LHCN-M2 (cell line): ENCODE data around the gene GLS2. TPM values are rescaled to one million over a fixed set of nuclear protein-coding genes. Genes with fewer than 3 reads are reported as not detected.
"Not testable (repeated sequence)": the region's sequence is repeated elsewhere in the genome, so short reads cannot be mapped to it uniquely, and the experiment has no call there.

Experiments used
- DNase-seq: peaks from one replicate; pipeline ENCODE4 v3.0.0-alpha.2; 2012; ENCODE audit warnings: low read depth
- polyA plus RNA-seq: library from polyadenylated mRNA; unstranded; fragments of >200 nt; gene quantifications from one replicate; pipeline ENCODE4 v1.2.1, GENCODE V29; 2012; ENCODE audit warnings: missing spikeins
- total RNA-seq: library from RNA; depleted of rRNA; stranded (reverse); fragments of >200 nt; gene quantifications from 2 replicates; pipeline ENCODE4 v1.2.3, GENCODE V29; 2014; rRNA removed

GLS2 gene
- not detected in 2 replicates for total RNA-seq
- 0.07 TPM for polyA plus RNA-seq

- peak; percentile 49 for DNase-seq
These were observed at the start of gene GLS2 for GRCh38 chr12:56488041-56488955. TSS of gene GLS2 (minus strand) at chr12:56488161. CDS start at chr12:56488118, 43 bp downstream.

GRCh38 chr12:56537546-56537945 lies 49.6 kb upstream of the GLS2 start:
- no peak for DNase-seq

- peak; percentile 27 for DNase-seq
These were observed 42.6 kb upstream of the GLS2 start for GRCh38 chr12:56530390-56531055.

GRCh38 chr12:56529656-56530055 lies 41.7 kb upstream of the GLS2 start:
- DNase-seq: peak; percentile 52

GRCh38 chr12:56528846-56529245 lies 40.9 kb upstream of the GLS2 start:
- DNase-seq: no peak

GRCh38 chr12:56522411-56523193 lies 34.6 kb upstream of the GLS2 start:
- DNase-seq: peak; percentile 19

GRCh38 chr12:56521590-56522371 lies 33.8 kb upstream of the GLS2 start, which contains the start of gene RBMS2:
TSS of gene RBMS2 (plus strand) at chr12:56521820. CDS start at chr12:56522024, 204 bp downstream.
- peak; percentile 91 for DNase-seq

- DNase-seq: no peak
These were observed 33.2 kb upstream of the GLS2 start for GRCh38 chr12:56521209-56521589.

- DNase-seq: no peak
These were observed 32.5 kb upstream of the GLS2 start for GRCh38 chr12:56520506-56520905.

- DNase-seq: no peak
These were observed 32.1 kb upstream of the GLS2 start for GRCh38 chr12:56520048-56520447.

- peak; percentile 38 for DNase-seq
These were observed 30.6 kb upstream of the GLS2 start for GRCh38 chr12:56518570-56518969.

- DNase-seq: no peak
These were observed 29.9 kb upstream of the GLS2 start for GRCh38 chr12:56517854-56518253.

GRCh38 chr12:56514014-56514318 lies 26.0 kb upstream of the GLS2 start:
- DNase-seq: not testable (repeated sequence)

GRCh38 chr12:56510786-56511185 lies 22.8 kb upstream of the GLS2 start:
- no peak for DNase-seq

- DNase-seq: not testable (repeated sequence)
These were observed 11.9 kb upstream of the GLS2 start for GRCh38 chr12:56499879-56500278.

GRCh38 chr12:56499452-56499851 lies 11.5 kb upstream of the GLS2 start:
- DNase-seq: not testable (repeated sequence)

- not testable (repeated sequence) for DNase-seq
These were observed 10.4 kb upstream of the GLS2 start for GRCh38 chr12:56498126-56498902.

GRCh38 chr12:56496704-56497103 lies 8.7 kb upstream of the GLS2 start:
- DNase-seq: not testable (repeated sequence)

GRCh38 chr12:56494481-56494880 lies 6.5 kb upstream of the GLS2 start:
- DNase-seq: not testable (repeated sequence)

- DNase-seq: not testable (repeated sequence)
These were observed 6.1 kb upstream of the GLS2 start for GRCh38 chr12:56494106-56494415.
